Measurements from ENCODE around the gene CHRDL2. TPM values are rescaled to one million over a fixed set of nuclear protein-coding genes. Genes with fewer than 3 reads are reported as not detected.

Gene CHRDL2
- total RNA-seq, 1 experiment from 2014 or later: not detected

DNA sequence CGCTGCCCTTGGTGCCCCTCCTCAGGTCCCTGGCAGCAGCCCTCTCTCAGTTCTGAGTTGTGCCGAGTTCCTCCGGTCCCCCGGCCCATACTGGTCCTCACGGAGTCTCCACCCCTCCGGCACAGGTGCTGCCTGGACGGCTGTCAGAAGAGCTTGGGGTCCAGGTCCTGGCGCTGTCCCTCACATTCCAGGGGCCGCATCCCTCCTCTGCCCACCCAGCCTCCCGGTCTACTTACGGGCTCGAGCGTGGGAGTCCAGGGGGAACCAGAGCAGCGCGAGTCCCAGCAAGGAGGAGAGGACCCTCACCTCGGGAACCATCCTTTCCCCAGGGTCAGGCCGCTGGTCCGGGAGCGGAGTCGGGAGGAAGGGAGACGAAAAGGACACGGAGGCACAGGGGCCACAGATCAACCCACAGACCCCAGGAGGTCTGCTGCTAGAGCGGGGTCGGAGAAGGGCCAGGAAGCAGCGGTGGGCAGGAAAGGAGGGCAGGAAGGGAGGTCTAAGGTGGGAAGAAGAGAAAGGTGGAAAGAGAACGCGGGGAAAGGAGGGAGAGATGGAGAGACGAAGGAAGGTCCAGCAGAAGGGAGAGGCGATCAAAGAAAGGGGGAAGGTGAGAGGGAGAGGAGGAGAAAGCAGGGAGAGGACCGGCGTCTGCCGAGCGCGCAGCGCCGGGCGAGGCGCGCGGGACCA is 510 bp downstream of the CHRDL2 start:
- no TSS peak for BruUV-seq (replicated peaks)
- ATAC-seq (no peak), DNase-seq (ENCODE audit: low read depth, low spot score) (no peak)
- H3K4me1 ChIP-seq (ENCODE audit: control insufficient read depth in 1 of 2, insufficient read depth in 2 of 2, low read length in 2 of 2): no peaks in the 10 kb centered on the region; a peak in 1 of 4 replicates
- TF ChIP-seq POLR2A (IDR thresholded peaks at IDR 0.05; ENCODE audit: borderline replicate concordance, extremely low read depth, insufficient read depth, insufficient read length): no peak
- TF ChIP-seq EGR1 (IDR thresholded peaks at IDR 0.05; ENCODE audit: low read depth): no peak
- no peak for TF ChIP-seq SIN3A (IDR thresholded peaks at IDR 0.05; ENCODE audit: low read depth)
- no peak for TF ChIP-seq SRF (IDR thresholded peaks at IDR 0.05; ENCODE audit: low read depth)
- TF ChIP-seq RAD21 (IDR thresholded peaks at IDR 0.05; ENCODE audit: low read depth): no peak
- TF ChIP-seq, protein P1, sequence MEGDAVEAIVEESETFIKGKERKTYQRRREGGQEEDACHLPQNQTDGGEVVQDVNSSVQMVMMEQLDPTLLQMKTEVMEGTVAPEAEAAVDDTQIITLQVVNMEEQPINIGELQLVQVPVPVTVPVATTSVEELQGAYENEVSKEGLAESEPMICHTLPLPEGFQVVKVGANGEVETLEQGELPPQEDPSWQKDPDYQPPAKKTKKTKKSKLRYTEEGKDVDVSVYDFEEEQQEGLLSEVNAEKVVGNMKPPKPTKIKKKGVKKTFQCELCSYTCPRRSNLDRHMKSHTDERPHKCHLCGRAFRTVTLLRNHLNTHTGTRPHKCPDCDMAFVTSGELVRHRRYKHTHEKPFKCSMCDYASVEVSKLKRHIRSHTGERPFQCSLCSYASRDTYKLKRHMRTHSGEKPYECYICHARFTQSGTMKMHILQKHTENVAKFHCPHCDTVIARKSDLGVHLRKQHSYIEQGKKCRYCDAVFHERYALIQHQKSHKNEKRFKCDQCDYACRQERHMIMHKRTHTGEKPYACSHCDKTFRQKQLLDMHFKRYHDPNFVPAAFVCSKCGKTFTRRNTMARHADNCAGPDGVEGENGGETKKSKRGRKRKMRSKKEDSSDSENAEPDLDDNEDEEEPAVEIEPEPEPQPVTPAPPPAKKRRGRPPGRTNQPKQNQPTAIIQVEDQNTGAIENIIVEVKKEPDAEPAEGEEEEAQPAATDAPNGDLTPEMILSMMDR (IDR thresholded peaks at IDR 0.05 in 2 of 3, conservative IDR thresholded peaks at IDR 0.05 in 1 of 3; ENCODE audit: borderline replicate concordance in 1 of 3, insufficient read depth in 1 of 3, low read depth in 2 of 3, low read length in 2 of 3): no peak
- TF ChIP-seq, protein P2, sequence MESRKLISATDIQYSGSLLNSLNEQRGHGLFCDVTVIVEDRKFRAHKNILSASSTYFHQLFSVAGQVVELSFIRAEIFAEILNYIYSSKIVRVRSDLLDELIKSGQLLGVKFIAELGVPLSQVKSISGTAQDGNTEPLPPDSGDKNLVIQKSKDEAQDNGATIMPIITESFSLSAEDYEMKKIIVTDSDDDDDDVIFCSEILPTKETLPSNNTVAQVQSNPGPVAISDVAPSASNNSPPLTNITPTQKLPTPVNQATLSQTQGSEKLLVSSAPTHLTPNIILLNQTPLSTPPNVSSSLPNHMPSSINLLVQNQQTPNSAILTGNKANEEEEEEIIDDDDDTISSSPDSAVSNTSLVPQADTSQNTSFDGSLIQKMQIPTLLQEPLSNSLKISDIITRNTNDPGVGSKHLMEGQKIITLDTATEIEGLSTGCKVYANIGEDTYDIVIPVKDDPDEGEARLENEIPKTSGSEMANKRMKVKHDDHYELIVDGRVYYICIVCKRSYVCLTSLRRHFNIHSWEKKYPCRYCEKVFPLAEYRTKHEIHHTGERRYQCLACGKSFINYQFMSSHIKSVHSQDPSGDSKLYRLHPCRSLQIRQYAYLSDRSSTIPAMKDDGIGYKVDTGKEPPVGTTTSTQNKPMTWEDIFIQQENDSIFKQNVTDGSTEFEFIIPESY (IDR thresholded peaks at IDR 0.05; ENCODE audit: extremely low read depth, insufficient replicate concordance, low read length): no peak
- no peak for TF ChIP-seq CEBPB (IDR thresholded peaks at IDR 0.05; ENCODE audit: low read depth)
- H3K36me3 ChIP-seq (ENCODE audit: control insufficient read depth in 1 of 2, insufficient read depth in 2 of 2, low read length in 2 of 2): no peaks in the 10 kb centered on the region
- ChIA-PET RAD21 (ENCODE audit: low non-redundant PET in 1 of 2, low total read pairs in 2 of 2, uncharacterized antibody in 2 of 2, unreplicated experiment in 2 of 2) (no interaction called here), CTCF (no interaction called here), POLR2A (no interaction called here)
- H4K20me1 ChIP-seq (ENCODE audit: insufficient read depth): no peaks in the 10 kb centered on the region
- peaks cover 8% of the 10 kb centered on the region for H3K27me3 ChIP-seq (ENCODE audit: insufficient read depth, low read length)
- intact Hi-C loops (cut with micrococcal nuclease): no loop called here
- H3K9ac ChIP-seq (ENCODE audit: low read length): no peak overlapping the region
- H2AFZ ChIP-seq (ENCODE audit: low read depth, low read length, poor library complexity, severe bottlenecking): no peak overlapping the region
- no peaks in the 10 kb centered on the region for H3K9me3 ChIP-seq (ENCODE audit: control insufficient read depth in 1 of 2, insufficient read depth in 1 of 2, low read depth in 1 of 2, low read length in 2 of 2)
- no peaks in the 10 kb centered on the region for H3K9me2 ChIP-seq (ENCODE audit: insufficient read depth)
- no peaks in the 10 kb centered on the region for H3K79me2 ChIP-seq (ENCODE audit: insufficient read depth, low read length)
- no peak overlapping the region for H3K4me2 ChIP-seq (ENCODE audit: low read length)
- H3K27ac ChIP-seq (ENCODE audit: low read depth, low read length): no peak overlapping the region
- no peak overlapping the region for H3K4me3 ChIP-seq (replicated peaks in 1 of 2; ENCODE audit: low read depth in 1 of 2, low read length in 2 of 2)

Measured in HCT116 (cell line).